ENCODE measurements around the gene CEND1.

Gene CEND1

GRCh38 chr11:746289-747157, 43.4 kb downstream of the CEND1 start:
- TF ChIP-seq GATA2 (IDR thresholded peaks at IDR 0.05; ENCODE audit: low read depth, low read length) (no peak), GATA3 (IDR thresholded peaks at IDR 0.05; ENCODE audit: low read depth, low read length) (no peak)

DNA sequence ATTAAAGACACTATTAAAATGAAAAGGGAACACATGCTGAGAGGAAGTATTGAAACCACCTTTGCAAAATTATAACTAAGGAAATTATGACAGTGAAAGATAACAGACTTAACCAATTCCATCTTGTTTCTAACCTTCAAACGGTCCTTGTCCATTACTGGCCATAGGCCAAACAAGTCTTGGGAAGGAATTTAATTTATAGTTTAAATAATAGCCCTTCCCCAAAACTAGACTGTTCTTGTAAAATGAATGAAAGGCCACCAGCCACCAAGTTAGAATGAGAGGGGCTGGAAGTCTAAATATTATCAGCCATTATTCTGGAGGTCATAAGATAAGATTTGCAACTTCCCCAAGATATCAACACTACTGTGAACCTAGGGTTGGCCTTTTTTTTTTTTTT, 44.5 kb downstream of the CEND1 start:
- no peak for TF ChIP-seq GATA3 (IDR thresholded peaks at IDR 0.05; ENCODE audit: low read depth, low read length)
- no peak for TF ChIP-seq GATA2 (IDR thresholded peaks at IDR 0.05; ENCODE audit: low read depth, low read length)

- TF ChIP-seq GATA3 (IDR thresholded peaks at IDR 0.05; ENCODE audit: low read depth, low read length) (no peak), GATA2 (IDR thresholded peaks at IDR 0.05; ENCODE audit: low read depth, low read length) (no peak)
These were observed 47.2 kb downstream of the CEND1 start for GRCh38 chr11:742571-743201.

DNA sequence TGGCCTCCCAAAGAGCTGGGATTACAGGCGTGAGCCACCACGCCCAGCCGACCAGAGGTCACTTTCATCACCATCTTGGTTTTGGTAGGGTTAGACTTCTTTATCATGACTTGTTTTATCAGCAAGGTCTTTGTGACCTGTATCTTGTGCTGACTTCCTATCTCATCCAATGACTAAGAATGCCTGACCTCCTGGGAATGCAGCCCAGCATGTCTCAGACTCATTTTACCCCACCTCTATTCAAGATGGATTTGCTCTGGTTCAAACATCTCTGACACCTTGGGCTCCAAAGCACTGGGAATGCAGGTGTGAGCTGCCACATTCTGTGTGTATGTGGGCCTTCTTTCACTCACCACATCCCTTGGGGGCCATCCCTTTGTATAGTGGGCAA, 47.7 kb downstream of the CEND1 start:
- TF ChIP-seq GATA2 (IDR thresholded peaks at IDR 0.05; ENCODE audit: low read depth, low read length) (no peak), GATA3 (IDR thresholded peaks at IDR 0.05; ENCODE audit: low read depth, low read length) (no peak)

GRCh38 chr11:737366-737765, 52.5 kb downstream of the CEND1 start:
- TF ChIP-seq GATA3 (IDR thresholded peaks at IDR 0.05; ENCODE audit: low read depth, low read length) (no peak), GATA2 (IDR thresholded peaks at IDR 0.05; ENCODE audit: low read depth, low read length) (no peak)

Data from SH-SY5Y (cell line).